Activated naive CD4-positive, alpha-beta T cell treated with anti-CD3 and anti-CD28 coated beads, Interleukin-2, amount 50 U/mL, for 24 hours (primary cell): Measurements from ENCODE around the gene MSH3.
A peak's percentile ranks its signal among the peaks of the same experiment; 100 is the strongest.
"Not testable (repeated sequence)": the region's sequence is repeated elsewhere in the genome, so short reads cannot be mapped to it uniquely, and the experiment has no call there.

ENCODE experiments used
- H3K27ac Mint-ChIP-seq: one replicate; pipeline ENCODE4 v1.8.0; 2021; ENCODE audit warnings: mild to moderate bottlenecking, mixed read lengths
- H3K27me3 Mint-ChIP-seq: one replicate; pipeline ENCODE4 v1.8.0; 2021; ENCODE audit warnings: mixed read lengths
- H3K36me3 Mint-ChIP-seq: one replicate; pipeline ENCODE4 v1.8.0; 2021; ENCODE audit warnings: mixed read lengths
- H3K4me1 Mint-ChIP-seq: one replicate; pipeline ENCODE4 v1.8.0; 2021; ENCODE audit warnings: mixed read lengths
- H3K4me3 Mint-ChIP-seq: one replicate; pipeline ENCODE4 v1.8.0; 2021; ENCODE audit warnings: mild to moderate bottlenecking, mixed read lengths
- H3K9me3 Mint-ChIP-seq: one replicate; pipeline ENCODE4 v1.8.0; 2021; ENCODE audit warnings: mixed read lengths

The MSH3 gene

DNA sequence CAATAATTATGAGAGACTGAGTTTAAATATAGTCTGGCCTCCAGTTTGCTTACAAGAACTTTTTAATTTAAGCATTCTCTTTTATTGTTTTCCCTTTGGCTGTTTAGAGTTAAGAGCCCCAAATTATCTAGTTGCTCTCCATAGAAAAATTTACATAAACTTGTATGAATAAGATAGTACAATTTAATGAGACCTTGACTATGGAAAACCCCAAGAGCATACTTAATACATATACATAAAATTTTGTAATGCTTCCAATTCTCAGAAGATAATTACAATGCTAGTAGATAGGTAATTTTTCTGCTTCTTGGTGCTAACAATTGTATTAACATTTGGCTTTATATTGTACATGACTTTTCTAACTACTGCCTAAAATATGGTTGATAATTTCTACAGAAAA, 20.3 kb upstream of the MSH3 start:
- H3K36me3 Mint-ChIP-seq = peaks cover 21% of the 10 kb centered on the region
- no peak overlapping the region for H3K27ac Mint-ChIP-seq
- H3K4me3 Mint-ChIP-seq = no peak overlapping the region
- no peaks in the 10 kb centered on the region for H3K9me3 Mint-ChIP-seq
- H3K27me3 Mint-ChIP-seq = no peaks in the 10 kb centered on the region
- peaks cover 3% of the 10 kb centered on the region for H3K4me1 Mint-ChIP-seq

DNA sequence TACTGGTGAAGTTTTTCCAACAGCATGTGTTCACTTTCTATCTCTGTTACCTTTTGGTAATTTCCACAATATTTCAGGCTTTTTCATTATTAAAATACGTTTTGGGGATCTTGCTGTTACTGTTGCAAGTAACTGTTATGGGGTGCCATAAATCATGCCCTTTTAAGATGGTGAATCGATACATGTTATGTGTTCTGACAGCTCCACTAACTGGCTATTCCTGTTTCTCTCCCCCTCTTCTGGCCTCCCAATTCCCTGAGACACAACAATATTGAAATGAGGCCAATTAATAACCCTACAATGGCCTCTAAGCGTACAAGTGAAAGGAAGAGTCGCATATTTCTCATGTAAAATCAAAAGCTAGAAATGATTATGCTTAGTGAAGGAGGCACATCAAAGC, 13.1 kb upstream of the MSH3 start:
- peaks cover under 1% of the 10 kb centered on the region for H3K4me1 Mint-ChIP-seq
- H3K27ac Mint-ChIP-seq = no peak overlapping the region
- no peaks in the 10 kb centered on the region for H3K9me3 Mint-ChIP-seq
- no peak overlapping the region for H3K4me3 Mint-ChIP-seq
- H3K27me3 Mint-ChIP-seq = no peaks in the 10 kb centered on the region
- peaks cover 39% of the 10 kb centered on the region for H3K36me3 Mint-ChIP-seq

GRCh38 chr5:80644900-80645299, 9.6 kb upstream of the MSH3 start:
- Mint-ChIP-seq H3K4me3 (no peak overlapping the region), H3K4me1 (peaks cover 8% of the 10 kb centered on the region), H3K27me3 (no peaks in the 10 kb centered on the region)

DNA sequence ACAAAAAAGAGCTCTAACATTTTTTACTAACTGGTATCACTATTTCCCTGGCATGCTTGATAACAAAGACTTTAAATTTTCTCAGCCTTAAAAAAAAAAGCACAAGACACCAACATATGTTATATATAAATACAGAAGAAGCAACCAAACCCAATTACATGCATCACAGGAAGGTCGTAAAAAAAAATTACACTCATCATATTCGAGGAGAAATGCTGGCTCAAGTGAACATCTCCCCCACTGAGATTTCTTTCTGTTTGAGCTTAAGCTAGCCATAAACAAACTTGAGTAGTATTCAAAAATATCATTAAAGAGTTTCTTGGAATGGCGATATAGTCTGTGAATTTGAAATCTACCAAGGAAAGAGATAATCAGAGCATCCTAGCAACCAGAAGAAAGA, 7.5 kb upstream of the MSH3 start:
- Mint-ChIP-seq H3K9me3 (no peaks in the 10 kb centered on the region), H3K36me3 (peaks cover 28% of the 10 kb centered on the region), H3K4me1 (peaks cover 8% of the 10 kb centered on the region), H3K4me3 (no peak overlapping the region), H3K27ac (no peak overlapping the region), H3K27me3 (no peaks in the 10 kb centered on the region)

More at GRCh38 chr5:80644900-80645299, 9.6 kb upstream of the MSH3 start:
- Mint-ChIP-seq H3K36me3 (peaks cover 33% of the 10 kb centered on the region), H3K9me3 (no peaks in the 10 kb centered on the region), H3K27ac (no peak overlapping the region)

GRCh38 chr5:80653502-80653901, 950 bp upstream of the MSH3 start:
- H3K27me3 Mint-ChIP-seq = no peaks in the 10 kb centered on the region
- peak overlapping the region; percentile 65 for H3K27ac Mint-ChIP-seq
- peaks cover 31% of the 10 kb centered on the region for H3K4me1 Mint-ChIP-seq
- H3K9me3 Mint-ChIP-seq = no peaks in the 10 kb centered on the region
- peaks cover 9% of the 10 kb centered on the region for H3K36me3 Mint-ChIP-seq
- H3K4me3 Mint-ChIP-seq = peak overlapping the region; percentile 73

GRCh38 chr5:80654054-80654390, 430 bp upstream of the MSH3 start:
- Mint-ChIP-seq H3K27me3 (no peaks in the 10 kb centered on the region), H3K36me3 (peaks cover 9% of the 10 kb centered on the region), H3K9me3 (no peaks in the 10 kb centered on the region), H3K27ac (peak overlapping the region; percentile 65), H3K4me1 (peaks cover 31% of the 10 kb centered on the region), H3K4me3 (peak overlapping the region; percentile 73)

GRCh38 chr5:80655231-80655774, 851 bp downstream of the MSH3 start:
- Mint-ChIP-seq H3K9me3 (no peaks in the 10 kb centered on the region), H3K4me1 (peaks cover 42% of the 10 kb centered on the region), H3K36me3 (peaks cover 12% of the 10 kb centered on the region), H3K4me3 (peak overlapping the region; percentile 96), H3K27ac (peak overlapping the region; percentile 98), H3K27me3 (no peaks in the 10 kb centered on the region)

DNA sequence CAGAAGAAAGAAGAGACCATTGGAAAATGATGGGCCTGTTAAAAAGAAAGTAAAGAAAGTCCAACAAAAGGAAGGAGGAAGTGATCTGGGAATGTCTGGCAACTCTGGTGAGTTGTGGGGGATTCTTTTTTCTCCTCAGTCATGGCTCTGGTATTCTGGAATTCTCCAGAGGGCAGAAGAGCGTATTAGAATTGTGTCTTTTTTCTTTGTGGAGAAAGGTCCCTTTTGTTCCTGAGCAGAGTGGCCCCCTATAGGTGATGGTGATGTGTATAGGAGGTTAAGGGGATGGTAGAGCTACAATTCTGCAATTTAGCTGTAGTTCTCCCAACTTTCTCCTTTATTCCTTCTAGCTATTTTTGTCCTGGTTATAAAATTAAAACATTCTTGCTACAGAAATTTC, 2.0 kb downstream of the MSH3 start:
- Mint-ChIP-seq H3K4me1 (peaks cover 52% of the 10 kb centered on the region), H3K27ac (peak overlapping the region; percentile 41), H3K9me3 (no peaks in the 10 kb centered on the region), H3K36me3 (peaks cover 15% of the 10 kb centered on the region), H3K4me3 (peak overlapping the region; percentile 96), H3K27me3 (no peaks in the 10 kb centered on the region)

DNA sequence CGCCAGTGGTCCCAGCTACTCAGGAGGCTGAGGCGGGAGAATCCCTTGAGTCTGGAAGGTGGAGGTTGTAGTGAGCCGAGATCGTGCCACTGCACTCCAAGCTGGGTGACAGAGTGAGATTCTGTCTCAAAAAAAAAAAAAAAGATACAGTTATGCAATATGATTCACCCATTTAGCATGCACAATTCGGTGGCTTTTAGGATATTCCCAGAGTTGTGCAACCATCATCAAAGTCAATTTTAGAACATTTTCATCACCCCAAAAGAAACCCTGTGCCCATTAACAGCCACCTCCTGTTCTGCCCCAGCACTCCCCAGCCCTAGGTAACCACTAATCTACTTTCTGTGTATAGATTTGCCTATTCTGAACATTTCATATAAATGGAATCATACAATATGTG, 4.7 kb downstream of the MSH3 start:
- Mint-ChIP-seq H3K27me3 (no peaks in the 10 kb centered on the region), H3K4me3 (no peak overlapping the region), H3K27ac (no peak overlapping the region), H3K4me1 (peaks cover 54% of the 10 kb centered on the region), H3K9me3 (no peaks in the 10 kb centered on the region), H3K36me3 (peaks cover 17% of the 10 kb centered on the region)

- not testable (repeated sequence) for H3K4me3 Mint-ChIP-seq, H3K27ac Mint-ChIP-seq, H3K9me3 Mint-ChIP-seq, H3K27me3 Mint-ChIP-seq
- H3K36me3 Mint-ChIP-seq = peaks cover 20% of the 10 kb centered on the region
- peaks cover 57% of the 10 kb centered on the region for H3K4me1 Mint-ChIP-seq
Measured at GRCh38 chr5:80660661-80661060, 6.2 kb downstream of the MSH3 start.

- Mint-ChIP-seq H3K27ac (no peak overlapping the region), H3K9me3 (no peaks in the 10 kb centered on the region), H3K36me3 (peaks cover 23% of the 10 kb centered on the region), H3K4me3 (no peak overlapping the region), H3K27me3 (no peaks in the 10 kb centered on the region), H3K4me1 (peaks cover 54% of the 10 kb centered on the region)
Measured at GRCh38 chr5:80662108-80662507, 7.7 kb downstream of the MSH3 start.

DNA sequence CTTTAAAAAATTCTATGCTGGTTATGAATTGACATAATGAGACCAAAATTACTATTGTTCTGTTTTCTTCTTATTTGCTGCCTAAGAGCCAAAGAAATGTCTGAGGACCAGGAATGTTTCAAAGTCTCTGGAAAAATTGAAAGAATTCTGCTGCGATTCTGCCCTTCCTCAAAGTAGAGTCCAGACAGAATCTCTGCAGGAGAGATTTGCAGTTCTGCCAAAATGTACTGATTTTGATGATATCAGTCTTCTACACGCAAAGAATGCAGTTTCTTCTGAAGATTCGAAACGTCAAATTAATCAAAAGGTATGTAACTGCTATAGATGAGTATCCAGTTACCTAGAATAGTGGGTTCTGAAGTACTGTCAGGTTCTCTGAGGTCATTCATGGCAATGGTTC, 10.6 kb downstream of the MSH3 start:
- peaks cover 41% of the 10 kb centered on the region for H3K4me1 Mint-ChIP-seq
- H3K27me3 Mint-ChIP-seq = no peaks in the 10 kb centered on the region
- H3K4me3 Mint-ChIP-seq = no peak overlapping the region
- peaks cover 20% of the 10 kb centered on the region for H3K36me3 Mint-ChIP-seq
- H3K27ac Mint-ChIP-seq = no peak overlapping the region
- H3K9me3 Mint-ChIP-seq = no peaks in the 10 kb centered on the region

- no peak overlapping the region for H3K27ac Mint-ChIP-seq
- H3K4me3 Mint-ChIP-seq = no peak overlapping the region
- no peaks in the 10 kb centered on the region for H3K9me3 Mint-ChIP-seq
- peaks cover 28% of the 10 kb centered on the region for H3K4me1 Mint-ChIP-seq
- peaks cover 17% of the 10 kb centered on the region for H3K36me3 Mint-ChIP-seq
- H3K27me3 Mint-ChIP-seq = no peaks in the 10 kb centered on the region
Measured at GRCh38 chr5:80667384-80667783, 12.9 kb downstream of the MSH3 start.

DNA sequence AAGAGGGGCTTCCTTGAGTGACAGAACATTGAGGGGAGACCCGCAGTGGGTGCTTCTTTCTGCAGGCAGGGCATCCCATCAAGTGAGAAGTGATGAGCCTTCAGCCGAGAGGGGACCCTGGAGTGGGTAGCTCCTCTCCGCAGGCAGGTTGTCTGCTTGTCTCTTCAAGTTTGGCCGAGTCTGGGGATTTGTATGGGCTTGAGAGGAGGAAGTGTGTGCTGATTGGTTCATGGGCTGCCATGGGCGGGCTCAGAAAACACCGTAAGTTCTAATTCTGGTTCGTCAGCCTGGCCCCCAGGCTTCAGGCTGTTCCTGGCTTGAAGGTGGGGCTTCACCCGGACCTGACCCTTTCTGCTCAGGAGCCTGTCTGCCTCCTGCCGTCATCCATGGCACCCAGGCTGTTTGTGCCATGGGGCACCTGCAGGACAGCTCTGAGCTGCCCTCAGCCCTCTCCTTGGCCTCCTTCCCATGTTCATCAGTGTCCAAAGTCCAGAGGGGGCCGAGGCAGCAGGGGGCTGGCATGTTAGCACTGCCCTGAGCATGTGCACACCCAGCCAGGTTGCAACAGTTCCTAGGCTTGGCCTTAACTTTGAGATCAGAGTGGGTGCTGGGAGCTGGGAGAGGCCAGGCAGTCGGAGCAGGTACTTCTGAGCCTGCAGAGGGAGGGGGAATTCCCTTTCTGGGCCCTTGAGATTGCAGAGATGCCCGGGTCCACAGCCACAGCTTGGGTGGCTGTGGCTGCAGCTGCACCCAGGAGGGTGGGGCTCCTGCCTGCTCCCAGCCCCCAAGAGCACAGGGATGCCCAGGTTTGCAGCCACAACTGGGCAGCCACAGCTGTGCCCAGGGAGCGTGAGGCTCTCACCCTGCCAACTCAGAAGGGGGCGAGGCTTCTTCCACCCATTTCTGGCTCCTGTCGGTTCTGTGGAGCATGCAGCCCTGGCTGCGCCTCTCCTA, 13.8 kb downstream of the MSH3 start:
- Mint-ChIP-seq H3K27ac (no peak overlapping the region), H3K36me3 (peaks cover 18% of the 10 kb centered on the region), H3K4me1 (peaks cover 26% of the 10 kb centered on the region), H3K27me3 (no peaks in the 10 kb centered on the region), H3K4me3 (no peak overlapping the region), H3K9me3 (no peaks in the 10 kb centered on the region)

GRCh38 chr5:80672140-80672736, 17.8 kb downstream of the MSH3 start:
- H3K4me3 Mint-ChIP-seq = no peak overlapping the region
- no peaks in the 10 kb centered on the region for H3K27me3 Mint-ChIP-seq
- no peaks in the 10 kb centered on the region for H3K9me3 Mint-ChIP-seq
- H3K27ac Mint-ChIP-seq = no peak overlapping the region
- peaks cover 3% of the 10 kb centered on the region for H3K4me1 Mint-ChIP-seq
- peaks cover 13% of the 10 kb centered on the region for H3K36me3 Mint-ChIP-seq

DNA sequence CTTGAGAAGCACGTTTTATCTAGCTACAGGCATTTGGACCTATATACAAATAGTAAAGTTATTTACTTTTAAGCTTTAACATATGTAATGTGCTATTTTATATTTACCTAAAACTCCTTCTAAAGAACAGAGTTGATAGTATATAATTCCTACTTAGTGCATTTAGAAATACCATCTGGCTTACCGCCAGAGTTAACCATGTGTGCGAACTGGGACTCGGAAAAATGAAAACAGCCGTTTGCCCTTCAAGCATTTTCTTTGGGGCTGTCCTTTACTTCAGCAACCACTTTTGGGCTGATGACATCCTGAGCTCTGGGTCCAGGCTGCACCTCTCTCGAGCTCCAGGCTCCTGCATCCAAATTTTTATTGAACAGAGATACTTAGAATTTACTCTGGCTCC, 22.3 kb downstream of the MSH3 start:
- no peak overlapping the region for H3K27ac Mint-ChIP-seq
- peaks cover 14% of the 10 kb centered on the region for H3K36me3 Mint-ChIP-seq
- H3K4me3 Mint-ChIP-seq = no peak overlapping the region
- H3K9me3 Mint-ChIP-seq = no peaks in the 10 kb centered on the region
- no peaks in the 10 kb centered on the region for H3K27me3 Mint-ChIP-seq
- no peaks in the 10 kb centered on the region for H3K4me1 Mint-ChIP-seq
